Stimulated activated CD4-positive, alpha-beta T cell treated with anti-CD3 and anti-CD28 coated beads, Interleukin-2, amount 100 ng/mL, for 4 hours (primary cell): ENCODE measurements around the gene BGN.
A peak's percentile ranks its signal among the peaks of the same experiment; 100 is the strongest.

Experiments
- DNase-seq: peaks from one replicate; pipeline ENCODE4 v3.0.0-alpha.2; 2020; ENCODE audit warnings: low read depth

Gene BGN

DNA sequence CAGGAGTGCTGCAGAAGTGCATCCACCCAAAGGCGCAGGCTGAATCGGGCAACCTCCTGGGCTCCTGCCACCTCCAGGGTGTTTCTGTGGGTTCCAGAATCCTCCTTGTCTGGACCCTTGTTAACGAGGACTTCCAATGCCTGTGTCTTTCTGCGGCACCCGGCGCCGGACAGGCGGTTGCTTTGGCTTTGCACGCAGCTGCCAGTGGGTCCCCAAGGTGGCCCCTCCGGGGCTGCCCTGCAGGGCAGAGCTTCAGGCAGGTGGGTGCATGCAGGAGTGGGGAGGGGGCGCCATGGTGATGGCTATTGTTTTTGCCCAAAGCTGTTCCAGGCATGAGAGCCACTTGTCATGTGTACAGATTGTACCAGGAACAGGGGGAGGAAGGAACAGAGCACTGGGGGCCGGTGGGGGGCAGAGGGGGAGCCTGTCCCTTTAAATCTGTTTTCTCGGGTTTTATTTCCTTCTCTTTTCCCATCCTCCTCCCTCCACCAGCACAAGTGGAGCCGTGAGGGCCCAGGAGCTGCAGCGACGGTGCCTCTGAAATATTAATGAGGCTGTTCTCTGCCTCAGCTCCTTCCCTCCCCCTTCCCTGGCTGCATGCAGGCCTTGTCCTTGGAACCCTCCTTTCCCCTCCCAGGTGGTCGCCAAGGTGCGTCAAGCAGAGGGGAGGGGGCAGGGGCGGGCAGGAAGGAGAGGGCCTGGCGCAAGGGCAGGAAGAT, 35.8 kb downstream of the BGN start:
- DNase-seq, result no peak

DNA sequence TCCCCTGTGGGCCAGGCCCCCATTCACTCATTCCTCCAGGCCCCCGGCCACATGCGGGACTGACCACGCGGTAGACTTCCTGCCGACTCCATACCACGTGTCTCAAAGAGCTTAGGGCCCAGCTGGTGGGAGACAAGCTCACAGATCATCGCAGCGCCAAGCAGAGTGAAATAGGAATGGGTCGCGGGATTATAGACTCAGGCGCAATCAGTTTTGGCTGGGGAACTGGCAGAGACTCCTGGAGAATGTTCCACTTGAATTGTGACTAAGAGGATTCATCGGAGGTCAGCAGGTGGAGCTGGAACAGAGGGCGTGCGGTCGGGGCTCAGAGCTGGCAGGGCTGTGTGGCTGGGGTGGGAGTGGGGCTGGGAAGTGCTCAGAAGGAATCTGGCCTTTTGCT, 38.3 kb downstream of the BGN start:
- no peak for DNase-seq

DNA sequence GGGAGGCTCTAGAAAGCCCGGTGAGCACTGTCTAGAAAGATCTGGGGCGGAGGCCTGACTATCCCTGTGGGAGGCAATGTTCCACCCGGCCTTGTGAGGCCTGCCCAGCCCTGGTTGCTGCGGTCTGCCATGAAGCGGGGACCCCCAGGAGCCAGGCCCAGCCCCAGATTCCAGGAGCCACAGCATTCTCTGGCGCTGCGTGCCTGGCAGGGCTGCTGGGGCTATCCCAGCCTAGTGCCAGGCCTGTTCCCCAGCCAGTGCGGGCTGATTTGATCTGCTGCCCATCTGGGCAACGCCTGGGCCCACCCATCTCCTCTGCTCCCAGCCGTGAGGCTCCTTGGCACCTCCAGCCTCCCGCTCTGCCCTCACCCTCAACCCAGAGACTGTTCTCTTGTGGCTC, 42.3 kb downstream of the BGN start:
- no peak for DNase-seq

DNA sequence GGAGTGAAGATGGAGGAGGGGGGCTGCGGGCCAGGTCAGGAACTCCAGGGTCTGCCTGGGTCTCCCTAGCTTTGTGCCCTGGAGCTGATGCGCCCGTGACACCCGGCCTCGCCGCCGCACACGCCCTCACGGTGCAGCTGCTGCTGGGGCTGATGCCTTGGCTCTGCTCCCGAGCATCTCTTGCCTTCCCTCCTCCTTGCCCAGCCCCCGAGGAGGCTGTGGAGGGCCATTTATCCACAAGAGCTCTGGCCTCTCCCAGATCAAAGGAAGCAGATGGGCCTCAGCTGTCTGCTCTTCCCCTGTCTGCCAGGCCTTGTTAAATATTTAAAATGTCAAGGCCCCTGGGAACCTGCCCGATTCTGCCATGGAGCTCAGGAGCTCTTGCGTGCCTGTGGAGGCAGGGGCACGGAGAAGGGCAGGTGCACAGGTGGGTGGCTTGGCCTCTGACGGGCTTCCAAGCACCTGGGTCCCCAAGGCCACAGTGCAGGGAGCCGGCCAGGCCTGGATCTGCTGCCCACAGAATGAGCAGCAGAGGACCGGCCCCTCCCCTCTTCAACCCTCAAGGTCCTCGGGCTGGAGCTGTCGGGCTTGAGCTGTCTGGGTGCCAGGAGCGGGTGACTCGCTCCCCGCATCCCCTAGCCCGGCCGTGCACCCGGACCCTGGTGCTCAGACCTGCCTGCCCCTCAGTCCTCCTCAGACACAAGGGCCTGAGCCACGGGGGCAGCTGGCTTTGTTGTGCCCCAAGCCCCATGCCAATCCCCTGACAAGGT, 42.9 kb downstream of the BGN start:
- no peak for DNase-seq

DNA sequence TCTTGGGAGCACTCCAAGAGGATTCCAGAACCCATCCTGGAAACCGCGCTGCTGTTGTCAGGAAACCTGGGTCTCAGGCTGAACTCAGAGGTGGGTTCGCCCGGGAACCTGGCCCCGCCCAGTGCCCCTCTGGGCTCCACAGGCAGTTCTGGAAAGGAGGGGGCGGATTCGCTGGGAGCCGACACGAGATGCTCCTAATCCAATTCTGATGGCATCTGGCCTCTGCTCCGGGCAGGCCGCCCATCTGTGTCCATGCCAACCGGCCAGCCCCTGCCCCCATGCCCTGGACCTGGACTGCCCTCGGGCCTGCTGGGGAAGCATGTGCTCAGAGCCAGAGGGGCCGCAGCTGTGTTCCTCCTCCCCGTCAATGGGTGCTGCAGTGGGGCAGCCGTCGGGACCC, 43.6 kb downstream of the BGN start:
- DNase-seq, result no peak

DNA sequence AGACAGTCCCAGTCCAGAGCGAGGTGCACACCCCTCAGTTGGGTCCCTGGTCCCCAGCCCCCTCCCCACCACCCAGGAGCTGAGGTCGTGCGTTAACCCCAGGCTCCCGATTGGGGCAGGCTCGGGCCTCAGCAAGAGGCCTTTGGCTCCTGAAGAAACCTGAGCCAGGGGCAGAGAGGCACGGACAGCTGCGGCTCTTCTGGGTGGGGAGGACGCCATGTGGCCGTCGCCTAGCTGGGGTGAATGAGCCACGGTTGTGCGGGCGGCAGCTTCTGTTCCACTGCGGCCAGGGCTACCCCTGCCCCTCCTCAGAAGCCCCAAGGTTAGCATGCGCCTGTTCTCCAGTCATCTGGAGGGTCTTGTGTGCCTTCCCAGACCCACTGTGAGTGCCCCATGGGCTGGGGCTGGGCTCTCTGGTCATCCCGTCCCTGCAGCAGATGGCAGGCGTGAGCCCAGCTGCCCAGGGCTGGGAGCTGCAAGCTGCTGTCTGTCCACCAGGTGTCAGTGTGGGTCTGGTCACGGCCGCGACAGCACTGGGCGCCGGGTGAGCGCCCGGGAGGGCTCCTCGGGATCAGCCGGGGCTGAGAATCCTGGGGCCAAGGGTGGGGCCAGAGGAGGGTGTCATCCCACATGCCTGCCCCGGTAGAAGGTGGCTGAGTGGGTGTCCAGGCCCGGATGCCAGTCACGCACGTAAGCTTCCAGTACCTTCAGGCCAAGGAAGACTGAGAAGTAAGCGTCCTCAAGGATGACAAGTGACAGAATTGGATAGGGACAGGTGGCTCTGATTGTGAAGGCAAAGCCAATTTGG, 44.6 kb downstream of the BGN start:
- DNase-seq, result peak; percentile 17

DNA sequence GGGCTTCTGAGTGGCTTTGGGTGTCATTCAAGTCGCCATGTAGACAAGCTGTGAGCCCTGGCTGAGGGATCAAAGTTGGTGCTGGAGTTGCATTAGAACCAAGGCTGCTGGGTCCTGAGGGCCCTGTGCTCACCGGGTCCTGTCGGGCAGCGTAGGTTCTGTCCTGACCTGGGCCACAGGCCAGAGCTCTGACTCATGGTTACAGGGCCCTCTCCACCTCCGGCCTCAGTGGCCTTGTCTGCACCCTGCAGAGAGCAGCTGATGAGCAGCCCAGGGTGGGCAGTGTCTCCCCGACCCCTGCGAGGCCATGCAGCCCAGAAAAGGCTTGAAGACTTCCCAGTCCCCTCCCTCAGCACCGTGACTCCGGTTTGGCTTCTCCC, 45.2 kb downstream of the BGN start:
- DNase-seq, result no peak

DNA sequence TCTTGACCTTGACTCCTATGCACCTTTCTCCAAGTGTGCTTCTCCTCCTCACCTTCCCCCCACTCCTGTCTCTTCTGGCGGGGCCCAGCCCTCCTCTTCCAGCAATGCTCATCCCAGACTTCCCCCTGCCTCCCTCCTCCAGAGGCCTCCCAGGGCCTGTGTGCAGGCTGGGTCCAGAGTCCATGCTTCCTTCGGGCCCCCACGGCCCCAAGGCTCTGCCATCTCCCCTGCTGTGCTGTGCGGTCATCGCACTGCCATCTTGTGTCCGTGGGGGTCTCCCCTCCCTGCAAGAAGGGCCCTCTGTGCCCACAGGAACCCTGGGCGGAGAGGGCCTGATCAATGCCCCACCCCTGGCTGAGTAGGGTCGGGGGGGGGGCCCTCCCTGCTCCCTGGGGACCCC, 49.9 kb downstream of the BGN start:
- no peak for DNase-seq

DNA sequence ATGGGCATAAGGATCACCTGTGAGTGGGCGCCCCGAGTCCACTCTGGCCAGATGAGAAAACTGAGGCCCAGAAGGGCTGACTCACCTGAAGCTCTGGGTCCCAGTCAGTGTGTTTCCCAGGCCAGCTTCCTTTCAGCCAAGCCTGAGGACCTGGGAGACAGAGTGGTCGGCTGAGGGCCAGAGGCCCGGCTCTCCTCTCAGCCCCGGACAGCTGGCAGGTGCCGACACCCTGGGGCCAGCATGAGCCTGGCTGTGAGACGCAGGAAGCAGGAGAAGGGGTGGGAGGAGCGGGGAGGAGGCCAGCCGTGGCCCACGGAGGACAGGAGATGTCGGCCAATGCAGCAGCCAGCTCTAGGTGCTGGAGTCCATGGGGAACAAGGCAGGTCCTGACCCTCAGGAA, 51.6 kb downstream of the BGN start:
- DNase-seq, result no peak

DNA sequence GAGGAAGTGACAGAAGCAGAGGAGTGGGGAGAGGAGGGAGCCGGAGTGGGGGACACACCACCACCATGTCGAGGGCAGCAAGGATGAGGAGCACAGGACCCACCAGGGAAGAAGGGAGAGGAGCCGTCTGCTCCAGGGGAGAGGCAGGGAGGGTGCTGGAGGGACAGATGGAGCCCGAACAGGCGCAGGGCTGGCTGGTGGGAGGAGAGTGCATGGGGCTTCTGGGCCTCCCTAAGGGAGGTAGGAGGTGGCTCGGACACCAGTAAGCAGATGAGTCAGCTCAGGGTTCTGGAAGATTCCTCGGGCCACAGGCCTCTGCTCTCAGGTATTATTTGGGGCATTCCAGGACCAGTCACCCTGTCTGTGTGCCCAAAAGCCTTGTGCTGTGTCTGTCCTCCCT, 52.4 kb downstream of the BGN start:
- no peak for DNase-seq

DNA sequence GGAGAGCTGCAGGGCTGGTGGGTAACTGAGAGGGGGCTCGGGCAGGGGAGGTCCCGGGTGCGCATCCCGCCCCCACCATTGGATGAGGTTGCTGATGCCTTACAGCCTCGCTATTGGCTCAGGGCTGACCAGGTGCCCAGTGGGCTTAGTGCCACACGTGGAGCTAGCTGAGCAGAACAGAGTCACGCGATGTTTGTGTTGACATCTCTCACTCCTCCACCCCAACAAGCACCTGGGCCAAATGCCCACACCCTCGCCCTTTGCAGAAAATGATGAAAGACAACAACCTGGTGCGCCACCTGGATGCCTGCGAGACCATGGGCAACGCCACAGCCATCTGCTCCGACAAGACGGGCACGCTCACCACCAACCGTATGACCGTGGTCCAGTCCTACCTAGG, 54.5 kb downstream of the BGN start:
- no peak for DNase-seq

DNA sequence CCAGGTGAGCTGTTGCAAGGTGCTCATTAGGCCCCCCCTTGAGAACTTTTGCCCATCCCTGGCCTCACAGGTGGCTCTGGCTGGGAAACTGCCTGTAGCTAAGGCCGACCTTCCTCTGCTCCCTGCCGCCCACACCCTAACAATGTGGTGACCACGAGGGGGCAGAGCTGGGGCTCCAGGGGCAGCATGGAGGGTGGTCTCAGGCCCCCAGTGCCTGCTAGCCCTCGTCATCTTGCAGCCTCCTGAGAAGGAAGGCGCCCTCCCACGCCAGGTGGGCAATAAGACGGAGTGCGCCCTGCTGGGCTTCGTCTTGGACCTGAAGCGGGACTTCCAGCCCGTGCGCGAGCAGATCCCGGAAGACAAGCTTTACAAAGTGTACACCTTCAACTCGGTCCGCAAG, 55.0 kb downstream of the BGN start:
- no peak for DNase-seq

DNA sequence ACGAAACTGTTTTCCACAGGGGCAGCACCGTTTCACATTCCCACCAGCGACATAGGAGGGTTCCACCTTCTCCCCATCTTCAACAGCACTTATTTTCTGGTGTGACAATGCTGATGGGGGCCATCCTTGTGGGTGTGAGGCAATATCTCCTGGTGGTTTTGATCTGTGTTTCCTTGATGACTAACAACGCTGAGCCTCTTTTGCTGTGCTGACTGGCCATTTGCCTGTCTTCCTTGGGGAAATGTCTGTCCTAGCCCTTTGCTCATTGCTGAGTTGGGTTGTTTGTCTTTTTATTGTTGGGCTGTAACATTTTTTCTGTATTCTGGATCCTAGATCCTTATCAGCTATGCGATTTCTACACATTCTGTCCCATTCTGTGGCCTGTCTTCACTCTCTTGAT, 56.4 kb downstream of the BGN start:
- no peak for DNase-seq

DNA sequence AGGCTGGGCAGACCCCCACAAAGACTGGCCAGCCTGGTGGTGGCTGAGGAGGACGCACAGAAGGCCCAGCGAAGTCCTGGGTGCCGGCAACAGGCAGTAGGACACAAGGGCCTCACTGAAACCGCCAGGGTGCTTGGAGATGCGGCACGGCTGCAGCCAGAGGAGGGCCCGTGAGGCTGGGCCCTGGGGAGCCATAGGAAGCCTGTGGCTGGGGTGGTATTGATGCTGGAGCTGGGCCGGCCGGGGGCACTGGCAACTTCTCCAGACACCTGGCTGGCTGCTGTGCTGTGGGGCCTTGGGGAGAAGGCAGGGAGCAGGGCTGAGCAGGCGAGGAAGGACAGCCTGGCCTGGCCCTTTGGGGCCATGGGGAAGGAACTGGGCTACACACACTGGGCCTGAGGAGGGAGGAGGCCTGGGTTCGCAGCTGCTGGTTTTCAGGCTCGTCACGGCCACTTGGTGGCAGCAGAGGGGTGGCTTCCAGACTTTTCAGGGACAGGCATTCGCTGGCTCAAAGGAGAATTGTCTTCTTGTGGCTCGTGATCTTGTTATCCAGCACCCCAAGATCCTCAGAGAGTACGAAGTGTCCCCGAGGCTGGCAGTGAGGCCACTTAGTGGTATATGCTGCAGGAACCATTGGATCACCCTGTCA, 59.9 kb downstream of the BGN start:
- DNase-seq, result peak; percentile 39

DNA sequence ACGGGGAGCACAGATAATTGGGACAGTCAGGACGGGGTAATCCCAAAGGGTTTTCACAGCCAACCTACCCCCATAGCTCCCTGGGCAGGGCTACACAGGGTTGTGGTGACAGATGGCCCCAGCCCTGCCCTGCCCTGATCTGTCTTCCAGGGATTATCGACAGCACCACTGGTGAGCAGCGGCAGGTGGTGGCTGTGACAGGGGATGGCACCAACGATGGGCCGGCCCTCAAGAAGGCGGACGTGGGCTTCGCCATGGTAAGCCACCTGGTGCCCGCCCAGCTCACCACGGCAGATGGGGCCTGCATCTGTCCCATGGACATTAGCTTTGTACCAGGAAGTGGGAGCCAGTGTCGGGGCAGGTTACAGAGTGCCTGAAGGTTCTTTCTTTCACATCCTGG, 62.0 kb downstream of the BGN start:
- no peak for DNase-seq

DNA sequence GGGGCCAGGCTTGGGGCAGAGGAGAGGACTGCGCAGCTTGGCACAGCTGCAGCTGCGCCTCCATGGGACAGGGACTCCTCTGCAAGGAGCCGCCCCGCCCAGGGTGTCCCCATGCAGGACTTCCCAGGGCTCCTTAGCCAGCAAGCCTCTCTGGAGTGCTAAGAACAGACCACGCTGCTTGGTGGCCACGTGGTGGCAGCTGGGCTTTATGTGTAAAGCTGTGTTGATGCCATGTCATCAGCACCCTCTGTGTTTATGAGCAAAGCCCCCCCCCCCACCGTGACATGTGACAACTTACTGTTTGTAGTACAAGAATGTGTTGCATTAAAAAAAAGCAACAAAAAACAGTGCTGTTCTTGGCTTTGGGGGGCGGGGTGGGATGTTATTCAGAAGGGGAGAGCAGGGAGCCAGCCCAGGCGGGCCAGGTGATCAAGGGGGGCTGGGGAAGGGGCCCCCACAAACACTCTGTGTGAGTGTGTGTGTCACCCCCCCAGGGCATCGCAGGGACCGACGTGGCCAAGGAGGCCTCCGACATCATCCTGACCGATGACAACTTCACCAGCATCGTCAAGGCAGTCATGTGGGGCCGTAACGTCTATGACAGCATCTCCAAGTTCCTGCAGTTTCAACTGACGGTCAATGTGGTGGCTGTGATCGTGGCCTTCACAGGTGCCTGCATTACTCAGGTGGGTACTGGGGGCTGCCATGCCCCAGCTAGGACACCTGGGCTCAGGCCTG, 63.0 kb downstream of the BGN start:
- no peak for DNase-seq
